ENCODE measurements around the gene BEGAIN.

The BEGAIN gene

GRCh38 chr14:100601064-100601463 is 13.8 kb upstream of the BEGAIN start:
- DNase-seq (ENCODE audit: low spot score) = no peak

DNA sequence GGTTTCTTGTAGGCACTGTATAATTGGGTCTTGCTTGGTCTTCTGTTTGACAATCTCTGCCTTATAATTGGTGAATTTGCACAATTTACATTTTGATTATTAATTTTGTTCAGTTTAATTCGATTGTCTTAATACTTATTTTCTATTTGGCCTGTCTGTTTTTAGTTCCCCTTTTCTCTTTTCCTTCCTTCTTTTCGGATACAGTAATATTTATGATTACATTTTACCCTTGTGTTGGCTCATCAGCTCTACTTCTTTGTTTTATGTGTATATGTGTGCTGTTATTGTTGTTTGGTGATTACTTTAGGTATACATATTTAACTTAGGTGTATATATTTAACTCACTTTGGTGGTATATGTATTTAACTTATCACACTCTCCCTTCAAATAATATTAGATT is 12.8 kb upstream of the BEGAIN start:
- no peak for DNase-seq (ENCODE audit: low spot score)

DNA sequence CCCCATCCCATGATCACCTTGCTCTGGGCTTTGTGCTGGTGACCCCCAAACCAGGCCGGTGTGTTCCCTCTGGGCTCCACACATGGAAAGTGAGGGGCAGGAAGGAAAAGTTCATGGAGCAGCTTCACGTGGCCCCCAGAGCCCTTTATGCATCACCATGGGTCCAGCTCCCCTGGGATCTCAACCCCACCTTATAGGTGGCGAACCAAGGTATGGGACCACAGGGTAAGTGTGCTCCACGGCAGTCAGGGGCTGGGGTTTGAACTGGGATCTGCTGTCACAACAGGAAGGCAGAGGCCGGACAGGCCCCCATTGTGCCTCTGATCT is 7.4 kb upstream of the BEGAIN start:
- DNase-seq (ENCODE audit: low spot score) = no peak

DNA sequence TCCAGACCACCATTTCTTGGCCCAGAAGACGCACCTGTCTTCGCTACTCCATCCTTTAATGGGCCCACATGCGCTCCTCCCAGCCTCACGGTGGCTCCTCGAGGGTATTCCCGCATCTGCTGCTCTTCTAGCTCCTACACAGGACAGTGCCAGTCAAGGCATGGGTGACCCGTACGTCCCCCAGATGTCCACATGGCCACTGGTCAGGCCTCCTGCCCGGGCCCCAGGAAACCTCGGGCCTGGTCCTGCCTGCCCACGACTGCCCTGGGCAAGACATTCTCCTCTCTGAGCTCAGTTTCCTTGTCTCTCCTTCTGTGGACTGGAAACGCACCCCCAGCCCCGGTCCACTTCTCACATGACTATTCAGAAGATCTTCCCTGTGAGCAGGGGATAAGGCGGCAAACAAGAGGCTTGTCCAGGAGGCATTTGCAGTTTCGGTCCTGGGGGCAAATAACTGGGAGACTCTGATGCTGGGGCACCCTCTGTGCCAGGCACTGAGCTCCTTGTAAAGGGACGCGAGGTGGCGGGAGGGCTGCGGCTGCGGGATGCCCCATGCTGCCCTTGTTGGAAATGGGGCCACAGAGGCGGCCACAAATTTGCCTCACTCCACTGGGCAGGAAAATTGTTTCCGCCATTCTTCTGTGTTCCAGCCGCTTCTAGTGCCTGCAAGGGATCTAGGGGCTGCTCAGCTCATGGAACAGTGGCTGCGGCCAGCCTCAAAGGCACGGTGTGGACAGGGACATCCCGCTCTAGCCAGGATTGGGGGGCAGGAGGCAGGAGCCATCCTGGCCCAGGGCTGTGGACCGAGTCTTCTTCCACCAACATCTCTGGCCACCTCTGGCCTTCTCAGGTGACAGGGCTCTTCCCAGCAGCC is 6.8 kb upstream of the BEGAIN start:
- DNase-seq (ENCODE audit: low spot score) = no peak

DNA sequence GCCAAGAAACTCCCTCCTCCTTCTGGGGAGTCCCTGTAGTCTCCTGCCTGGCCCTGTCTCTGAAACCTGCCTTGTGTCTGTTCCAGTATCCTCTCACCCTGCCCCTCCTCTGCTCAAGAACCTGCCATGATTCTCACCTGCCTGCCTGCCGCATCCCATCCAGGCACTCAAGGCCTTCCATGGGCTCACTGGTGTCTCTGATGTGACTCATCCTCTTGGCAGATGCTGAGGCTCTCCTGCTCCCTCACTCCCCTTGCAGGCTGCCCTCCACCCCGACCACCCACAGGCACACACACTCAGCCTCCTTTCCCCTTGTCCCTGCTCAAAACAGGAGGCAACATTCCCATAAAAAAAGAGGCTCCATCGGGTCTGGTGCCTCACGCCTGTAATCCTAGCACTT is 5.8 kb upstream of the BEGAIN start:
- no peak for DNase-seq (ENCODE audit: low spot score)

GRCh38 chr14:100592461-100592891 is 5.3 kb upstream of the BEGAIN start:
- no peak for DNase-seq (ENCODE audit: low spot score)

GRCh38 chr14:100591453-100592371 is 4.5 kb upstream of the BEGAIN start:
- DNase-seq (ENCODE audit: low spot score) = no peak

GRCh38 chr14:100590726-100591452 is 3.7 kb upstream of the BEGAIN start:
- DNase-seq (ENCODE audit: low spot score) = no peak

- no peak for DNase-seq (ENCODE audit: low spot score)
Measured at GRCh38 chr14:100589760-100590469, 2.7 kb upstream of the BEGAIN start.

- DNase-seq (ENCODE audit: low spot score) = no peak
Measured at GRCh38 chr14:100589071-100589759, 2.0 kb upstream of the BEGAIN start.

- DNase-seq (ENCODE audit: low spot score) = no peak
Measured at GRCh38 chr14:100588671-100589070, 1.5 kb upstream of the BEGAIN start.

- no peak for DNase-seq (ENCODE audit: low spot score)
Measured at GRCh38 chr14:100587763-100588411, 670 bp upstream of the BEGAIN start.

DNA sequence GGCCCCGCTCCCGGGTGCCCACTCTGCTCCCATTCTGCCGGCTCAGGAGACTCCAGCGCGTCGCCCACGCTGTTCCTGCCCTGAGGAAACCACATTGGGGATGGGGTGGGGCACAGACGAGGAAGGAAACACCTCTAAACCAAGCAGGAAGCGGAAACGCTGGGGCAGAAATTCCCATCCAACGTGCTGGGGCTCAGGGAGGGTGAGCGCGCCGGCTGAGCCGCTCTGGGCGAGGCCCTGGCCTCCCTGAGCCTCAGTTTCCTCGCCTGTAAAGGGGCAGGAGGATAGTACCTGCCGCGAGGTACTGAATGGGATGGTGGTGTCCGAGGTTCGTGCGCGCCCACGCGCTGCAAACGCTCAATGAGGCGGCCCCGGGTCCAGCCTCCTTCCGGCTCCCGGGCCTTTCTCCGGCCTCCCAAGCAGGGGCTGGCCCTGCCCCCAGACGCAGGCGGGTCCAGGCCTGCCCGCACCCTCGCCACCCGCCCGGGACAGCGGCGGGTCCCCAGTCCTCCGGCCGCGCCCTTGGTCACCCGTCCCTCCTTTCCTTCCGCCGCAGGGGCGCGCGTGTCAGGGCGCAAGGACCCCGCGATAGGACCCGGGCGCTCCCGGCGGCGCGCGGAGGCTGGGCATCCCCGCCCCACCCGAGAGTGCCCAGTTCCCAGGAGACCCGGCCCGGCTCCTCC is 673 bp downstream of the BEGAIN start:
- no peak for DNase-seq (ENCODE audit: low spot score)

- DNase-seq (ENCODE audit: low spot score) = no peak
Measured at GRCh38 chr14:100586153-100586402, 1.1 kb downstream of the BEGAIN start.

DNA sequence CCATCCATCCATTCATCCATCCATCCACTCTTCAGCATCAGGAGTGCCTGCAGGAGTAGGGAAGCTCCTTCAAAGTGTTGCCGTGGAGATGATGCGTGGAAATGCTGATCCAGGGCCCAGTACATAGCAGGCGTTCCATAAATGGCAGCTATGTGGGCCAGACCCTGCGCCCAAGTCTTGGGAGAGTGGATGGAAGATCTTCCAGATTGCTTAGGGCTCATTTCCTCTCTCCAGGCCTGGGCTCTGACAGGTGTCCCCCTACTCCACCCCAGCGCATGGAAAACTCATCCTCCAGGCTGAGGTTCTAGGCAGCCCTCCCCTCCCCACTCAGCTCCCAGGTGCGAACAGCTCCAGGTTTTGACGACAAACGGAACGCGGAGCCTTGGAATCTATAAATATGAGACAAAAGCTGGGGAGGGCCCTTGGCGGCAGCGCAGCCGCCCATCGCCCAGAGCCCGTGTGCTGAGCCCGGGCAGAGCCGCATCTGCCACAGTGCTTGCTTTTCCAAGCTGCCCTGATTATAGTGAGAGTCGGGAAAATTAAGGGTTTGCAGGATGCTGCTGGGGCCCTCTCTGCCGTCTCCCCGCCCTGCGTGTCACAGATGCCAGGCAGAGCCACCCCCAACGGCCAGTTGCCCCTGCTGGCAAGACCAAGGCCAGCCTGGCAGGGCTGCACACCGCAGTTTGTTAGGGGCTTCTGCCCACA is 1.6 kb downstream of the BEGAIN start:
- DNase-seq (ENCODE audit: low spot score) = no peak

GRCh38 chr14:100584056-100585031 is 2.9 kb downstream of the BEGAIN start:
- DNase-seq (ENCODE audit: low spot score) = no peak

DNA sequence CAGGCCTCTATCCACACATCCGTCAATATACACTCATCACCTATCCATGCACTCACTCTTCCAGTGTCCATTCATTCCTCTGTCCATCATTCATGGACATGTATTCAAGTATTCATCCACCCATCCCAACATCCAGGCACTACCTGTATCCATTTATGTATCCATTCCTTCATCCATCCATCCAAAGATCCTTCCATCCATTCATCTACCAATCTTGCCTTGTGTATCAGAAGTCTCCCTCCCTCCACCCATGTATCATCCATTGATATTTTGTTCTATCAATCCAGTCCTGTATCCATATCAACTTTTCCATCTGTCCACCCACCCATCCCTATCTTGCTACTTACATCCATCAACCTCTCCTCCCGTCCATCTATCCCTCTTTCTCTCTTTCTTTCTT is 4.0 kb downstream of the BEGAIN start:
- DNase-seq (ENCODE audit: low spot score) = no peak

DNA sequence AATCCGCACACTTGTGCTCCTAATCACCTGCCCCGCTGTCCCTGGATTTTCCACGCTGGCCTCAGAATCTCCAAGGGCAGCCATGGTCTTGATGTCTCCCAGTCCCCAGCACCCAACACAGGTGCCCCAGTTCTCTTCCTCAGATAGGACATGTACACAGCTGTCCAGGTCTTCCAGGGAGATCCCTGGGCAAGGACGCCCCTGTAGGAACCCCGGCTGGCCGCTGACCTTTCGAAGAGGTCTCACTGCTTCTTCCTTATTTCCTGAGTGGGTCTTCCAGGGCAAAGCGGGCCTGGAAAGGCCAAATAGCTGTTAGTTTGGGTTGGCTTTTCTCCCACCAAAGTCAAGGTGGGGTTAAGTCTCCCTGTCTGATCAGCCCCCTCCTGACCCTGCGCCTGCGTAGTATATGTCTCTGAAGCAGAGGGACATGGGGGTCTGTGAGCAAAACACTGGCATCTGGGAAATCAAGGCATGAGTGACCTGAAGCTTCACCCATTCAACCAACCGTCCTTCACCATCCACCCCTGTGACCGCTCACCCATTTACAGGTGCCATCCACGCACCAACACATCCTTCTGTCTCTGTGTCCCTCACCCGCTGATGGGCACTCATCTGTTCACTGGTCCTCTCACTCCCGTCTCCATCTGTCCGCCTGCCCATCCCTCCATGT is 4.6 kb downstream of the BEGAIN start:
- no peak for DNase-seq (ENCODE audit: low spot score)

All from AG08396 (cell line).